ENCODE measurements around the gene FAM184A.

FAM184A gene

DNA sequence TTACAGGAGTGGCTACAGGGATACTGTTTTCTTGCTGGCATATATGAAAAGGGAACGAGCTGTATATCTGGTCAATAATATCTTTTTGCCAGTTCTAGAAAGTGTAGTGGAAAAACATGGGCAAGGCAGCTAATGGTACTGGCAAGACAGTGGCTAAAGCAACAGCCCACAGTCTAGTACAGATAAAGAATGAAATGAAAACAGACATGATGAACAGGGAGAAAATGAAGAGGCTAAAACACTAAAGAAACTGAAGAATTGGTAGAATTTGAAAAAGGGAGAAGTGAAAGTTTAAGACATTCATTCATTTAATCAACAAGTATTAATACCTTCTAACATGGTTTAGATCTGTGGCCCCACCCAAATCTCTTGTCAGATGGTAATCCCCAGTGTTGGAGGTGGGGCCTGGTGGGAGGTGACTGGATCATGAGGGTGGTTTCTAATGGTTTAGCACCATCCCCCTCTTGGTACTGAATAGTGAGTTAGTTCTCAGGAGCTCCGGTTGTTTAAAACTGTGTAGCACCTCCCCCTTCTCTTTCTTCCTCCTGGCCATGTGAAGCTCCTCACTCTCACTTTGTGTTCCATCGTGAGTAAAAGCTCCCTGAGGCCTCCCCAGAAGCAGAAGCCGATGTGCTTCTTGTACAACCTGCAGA lies 18.1 kb downstream of the FAM184A start:
- DNase-seq (ENCODE audit: low read depth) = no peak

DNA sequence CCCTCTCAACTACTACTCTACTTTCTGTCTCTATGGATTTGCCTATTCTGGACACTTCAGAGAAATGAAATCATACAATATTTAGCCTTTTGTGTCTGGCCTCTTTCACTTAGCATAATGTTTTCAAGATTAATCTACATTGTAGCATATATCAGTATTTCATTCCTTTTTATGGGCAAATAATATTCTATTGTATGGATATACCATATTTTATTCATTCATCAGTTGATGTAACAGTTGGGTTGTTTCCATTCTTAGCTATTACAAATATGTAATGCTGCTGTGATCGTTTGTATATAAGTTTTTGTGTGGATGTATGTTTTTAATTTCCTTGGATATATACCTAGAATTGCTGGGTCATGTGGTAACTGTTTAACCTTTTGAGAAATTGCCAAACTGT lies 23.4 kb downstream of the FAM184A start:
- DNase-seq (ENCODE audit: low read depth) = no peak

GRCh38 chr6:119052987-119053386 lies 25.5 kb downstream of the FAM184A start:
- no peak for DNase-seq (ENCODE audit: low read depth)

GRCh38 chr6:119052292-119052889 lies 26.1 kb downstream of the FAM184A start:
- peak; percentile 31 for DNase-seq (ENCODE audit: low read depth)

- DNase-seq (ENCODE audit: low read depth) = no peak
Observed at GRCh38 chr6:119044255-119044654, 34.2 kb downstream of the FAM184A start.

DNA sequence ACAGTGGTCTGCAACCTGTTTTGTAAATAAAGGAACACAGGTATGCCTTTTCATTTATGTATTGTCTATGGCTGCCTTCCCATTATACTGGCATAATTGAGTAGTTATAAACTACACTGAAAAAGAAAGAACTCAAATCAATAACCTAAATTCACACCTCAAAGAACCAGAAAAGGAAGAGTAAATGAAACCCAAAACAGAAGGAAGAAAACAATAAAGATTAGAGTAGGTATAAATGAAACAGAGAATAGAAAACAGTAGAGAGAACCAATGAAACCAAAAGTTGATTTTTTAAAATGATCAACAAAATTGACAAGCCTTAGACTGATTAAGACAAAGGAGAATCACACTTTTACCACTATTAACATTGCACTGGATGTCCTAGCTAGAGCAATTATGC lies 34.7 kb downstream of the FAM184A start:
- DNase-seq (ENCODE audit: low read depth) = no peak

- no peak for DNase-seq (ENCODE audit: low read depth)
Observed at GRCh38 chr6:119043265-119043664, 35.2 kb downstream of the FAM184A start.

DNA sequence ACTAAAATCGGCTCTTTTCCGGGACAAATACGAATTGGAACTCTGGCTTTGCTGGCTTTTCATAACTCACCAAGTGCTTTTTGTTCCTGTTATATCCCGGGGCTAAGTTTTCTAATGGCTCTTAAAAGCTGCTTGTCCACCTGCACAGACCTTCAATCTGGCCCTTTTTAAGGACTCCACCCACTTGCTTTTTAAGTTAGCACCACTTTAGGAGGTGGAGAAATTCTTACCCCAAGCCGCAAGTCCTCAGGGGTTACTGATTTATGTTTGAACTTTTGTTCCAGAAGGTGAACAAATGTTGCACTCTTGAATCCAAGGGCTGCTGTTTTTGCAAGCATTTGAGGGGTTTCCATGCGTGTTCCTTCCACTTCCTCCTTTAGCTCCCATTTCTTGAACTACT lies 37.8 kb downstream of the FAM184A start:
- DNase-seq (ENCODE audit: low read depth) = no peak

DNA sequence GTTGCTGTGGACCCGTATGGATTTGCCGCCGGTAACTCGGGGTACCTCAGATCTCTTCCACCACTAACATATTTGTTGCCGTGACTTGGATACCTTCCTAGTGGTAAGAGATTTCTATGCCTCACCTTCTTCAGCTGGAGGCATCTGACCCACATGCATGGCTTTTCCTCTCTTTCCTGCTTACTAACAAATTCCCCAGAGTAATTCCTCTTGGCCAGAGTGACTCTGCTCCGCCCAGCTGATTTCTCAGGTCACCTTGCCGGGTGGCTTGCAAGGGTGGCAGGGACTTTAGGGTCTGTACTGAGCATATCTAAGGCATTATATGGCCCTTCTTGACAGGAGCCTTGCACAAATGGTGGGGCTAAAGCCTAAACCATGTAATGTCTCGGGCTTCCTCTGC lies 38.2 kb downstream of the FAM184A start:
- no peak for DNase-seq (ENCODE audit: low read depth)

GRCh38 chr6:119037941-119038623 lies 40.4 kb downstream of the FAM184A start:
- no peak for DNase-seq (ENCODE audit: low read depth)

GRCh38 chr6:119037264-119037663 lies 41.2 kb downstream of the FAM184A start:
- no peak for DNase-seq (ENCODE audit: low read depth)

- DNase-seq (ENCODE audit: low read depth) = no peak
Observed at GRCh38 chr6:119036081-119036480, 42.4 kb downstream of the FAM184A start.

- no peak for DNase-seq (ENCODE audit: low read depth)
Observed at GRCh38 chr6:119035459-119035858, 43.0 kb downstream of the FAM184A start.

DNA sequence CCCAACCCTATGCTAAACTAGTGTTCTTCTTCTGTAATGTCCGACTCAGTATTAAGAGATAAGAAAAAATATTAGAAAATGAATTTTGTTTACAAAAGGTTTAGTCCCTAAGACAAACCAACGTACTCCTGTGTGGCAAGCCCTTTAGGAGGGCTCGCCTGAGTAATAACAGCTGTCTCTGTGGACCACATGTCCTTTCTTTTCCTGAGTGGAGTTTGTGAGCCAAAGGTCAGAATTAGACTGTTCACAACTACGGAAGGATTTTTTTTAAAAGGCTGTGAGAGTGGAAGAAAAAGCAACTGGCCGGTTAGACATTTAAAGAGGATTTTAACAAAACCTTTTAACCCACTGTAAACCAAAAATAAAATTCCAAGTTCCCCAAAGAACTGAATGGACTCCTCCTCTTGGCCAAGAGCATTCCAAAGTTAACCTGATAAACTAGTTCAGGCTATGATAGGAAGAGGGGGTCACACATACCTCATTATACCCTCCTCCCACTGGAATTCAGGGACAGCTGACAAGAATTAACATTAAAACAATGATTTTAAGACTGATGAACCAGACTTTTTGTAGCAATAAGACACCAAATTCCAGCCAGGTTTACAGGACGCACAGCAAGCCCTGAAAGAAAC lies 43.5 kb downstream of the FAM184A start:
- DNase-seq (ENCODE audit: low read depth) = no peak

GRCh38 chr6:119032428-119032827 lies 46.0 kb downstream of the FAM184A start:
- no peak for DNase-seq (ENCODE audit: low read depth)

GRCh38 chr6:119030759-119031158 lies 47.7 kb downstream of the FAM184A start:
- DNase-seq (ENCODE audit: low read depth) = no peak

GRCh38 chr6:119028091-119028490 lies 50.4 kb downstream of the FAM184A start:
- DNase-seq (ENCODE audit: low read depth) = no peak

- no peak for DNase-seq (ENCODE audit: low read depth)
Observed at GRCh38 chr6:119027465-119027864, 51.0 kb downstream of the FAM184A start.

- DNase-seq (ENCODE audit: low read depth) = no peak
Observed at GRCh38 chr6:119026822-119027221, 51.6 kb downstream of the FAM184A start.

- DNase-seq (ENCODE audit: low read depth) = no peak
Observed at GRCh38 chr6:119025793-119026192, 52.7 kb downstream of the FAM184A start.

- DNase-seq (ENCODE audit: low read depth) = no peak
Observed at GRCh38 chr6:119024111-119024510, 54.4 kb downstream of the FAM184A start.

- no peak for DNase-seq (ENCODE audit: low read depth)
Observed at GRCh38 chr6:119022796-119023195, 55.7 kb downstream of the FAM184A start.

All from activated T-cell treated with anti-CD3 and anti-CD28 coated beads for 48 hours (primary cell).